ENCODE results near the gene FCER2. TPM values are rescaled to one million over a fixed set of nuclear protein-coding genes. Genes with fewer than 3 reads are reported as not detected.

The FCER2 gene
- total RNA-seq, 1 donor from 2014 or later: 0.30 TPM

Other genes starting within 250 kb of the FCER2 start
- gene PEX11G, start 213.1 kb downstream of the FCER2 start, total RNA-seq: 1.2 TPM
- gene ZNF358, start 186.0 kb downstream of the FCER2 start, total RNA-seq: 88.5 TPM
- gene MCOLN1, start 179.5 kb downstream of the FCER2 start, total RNA-seq: 16.8 TPM
- gene PNPLA6, start 166.4 kb downstream of the FCER2 start, total RNA-seq: 52.7 TPM
- gene CAMSAP3, start 106.3 kb downstream of the FCER2 start, total RNA-seq: 0.60 TPM
- 24.4 TPM for gene XAB2, start 72.6 kb downstream of the FCER2 start, total RNA-seq
- gene PET100, start 72.3 kb downstream of the FCER2 start, total RNA-seq: 197 TPM
- gene PCP2, start 68.4 kb downstream of the FCER2 start, total RNA-seq: 2.7 TPM
- gene STXBP2, start 65.0 kb downstream of the FCER2 start, total RNA-seq: 4.5 TPM
- 0.99 TPM for gene RETN, start 33.1 kb downstream of the FCER2 start, total RNA-seq
- 0.60 TPM for gene MCEMP1, start 25.0 kb downstream of the FCER2 start, total RNA-seq
- gene TRAPPC5, start 21.3 kb downstream of the FCER2 start, total RNA-seq: 116 TPM
- gene CLEC4G, start 30.0 kb upstream of the FCER2 start, total RNA-seq: 0.71 TPM
- gene CD209, start 45.4 kb upstream of the FCER2 start, total RNA-seq: 7.0 TPM
- gene CLEC4M, start 61.1 kb upstream of the FCER2 start, total RNA-seq: not detected
- gene EVI5L, start 128.1 kb upstream of the FCER2 start, total RNA-seq: 22.9 TPM
- not detected for gene PRR36, start 172.3 kb upstream of the FCER2 start, total RNA-seq
- 0.44 TPM for gene LRRC8E, start 186.4 kb upstream of the FCER2 start, total RNA-seq
- 24.2 TPM for gene MAP2K7, start 201.7 kb upstream of the FCER2 start, total RNA-seq
- gene TGFBR3L, start 212.7 kb upstream of the FCER2 start, total RNA-seq: 8.2 TPM
- 9.8 TPM for gene SNAPC2, start 218.2 kb upstream of the FCER2 start, total RNA-seq
- 0.22 TPM for gene CTXN1, start 224.0 kb upstream of the FCER2 start, total RNA-seq
- gene TIMM44, start 241.5 kb upstream of the FCER2 start, total RNA-seq: 89.1 TPM